ENCODE measurements around the gene ISCU. TPM values are rescaled to one million over a fixed set of nuclear protein-coding genes. Genes with fewer than 3 reads are reported as not detected.

ISCU gene
- total RNA-seq, 1 experiment from 2014 or later = 86.7 TPM

DNA sequence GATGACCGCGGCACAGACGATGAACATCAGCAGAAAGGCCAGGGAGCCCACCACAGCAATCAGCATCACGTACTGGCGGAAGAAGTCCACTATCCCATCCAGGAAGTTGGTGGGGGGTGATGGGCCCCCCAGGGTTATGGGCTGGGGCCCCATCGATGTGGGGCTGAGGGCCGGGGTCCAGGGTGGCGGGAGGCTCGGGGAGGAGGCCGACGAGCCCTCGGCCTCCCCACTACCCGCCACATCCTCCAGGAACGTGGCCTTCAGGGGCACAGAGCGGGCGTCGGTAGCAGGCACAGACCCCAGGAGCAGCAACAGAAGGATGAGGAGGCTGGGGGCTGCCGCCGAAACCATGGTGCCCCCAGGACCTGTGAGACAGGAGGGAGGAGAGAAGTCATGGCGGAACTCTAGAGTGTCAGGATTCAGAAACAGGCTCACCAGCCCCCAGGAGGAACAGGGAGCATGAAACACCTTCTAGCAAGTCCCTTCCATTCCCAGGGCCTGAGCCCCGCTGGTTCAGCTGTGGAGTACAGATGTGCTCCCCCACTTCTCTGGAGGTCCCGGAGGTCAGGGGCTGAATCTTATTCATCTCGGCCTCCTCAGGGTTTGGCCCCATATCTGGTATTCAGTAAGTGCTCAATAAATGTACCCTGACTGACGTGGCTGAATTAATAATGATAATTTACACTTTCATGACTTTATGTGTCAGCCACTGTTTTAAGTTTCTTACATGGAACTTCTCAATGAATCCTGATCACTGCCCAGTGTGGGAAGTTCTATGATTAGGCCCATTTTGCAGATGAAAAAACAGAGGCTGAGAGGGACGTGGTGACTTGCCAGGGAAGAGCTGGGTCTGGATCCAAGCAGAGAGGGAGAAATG lies 29.9 kb downstream of the ISCU start:
- H3K36me3 ChIP-seq = peaks cover 74% of the 10 kb centered on the region
- peak; percentile 73 to 94 for DNase-seq (ENCODE audit: low read depth in 1 of 2, low spot score in 2 of 2)
- no peaks in the 10 kb centered on the region for H3K27me3 ChIP-seq (replicated peaks)
- H3K27ac ChIP-seq = no peak overlapping the region
- peaks cover 28% of the 10 kb centered on the region for H3K4me1 ChIP-seq (replicated peaks)
- 0 out of 2 replicates have a peak, but pooled peaks cover 2% of the 10 kb centered on the region for H3K9me3 ChIP-seq (replicated peaks)
- H3K4me3 ChIP-seq = no peak overlapping the region

GRCh38 chr12:108594323-108594903 lies 32.0 kb downstream of the ISCU start:
- Histone ChIP-seq H3K27me3 (replicated peaks) (no peaks in the 10 kb centered on the region), H3K27ac (no peak overlapping the region), H3K9me3 (replicated peaks) (0 out of 2 replicates have a peak, but pooled peaks cover 2% of the 10 kb centered on the region), H3K4me1 (replicated peaks) (peaks cover 46% of the 10 kb centered on the region), H3K4me3 (no peak overlapping the region), H3K36me3 (peaks cover 79% of the 10 kb centered on the region)
- DNase-seq (ENCODE audit: low read depth in 1 of 2, low spot score in 2 of 2) = peak; percentile 62 to 90

DNA sequence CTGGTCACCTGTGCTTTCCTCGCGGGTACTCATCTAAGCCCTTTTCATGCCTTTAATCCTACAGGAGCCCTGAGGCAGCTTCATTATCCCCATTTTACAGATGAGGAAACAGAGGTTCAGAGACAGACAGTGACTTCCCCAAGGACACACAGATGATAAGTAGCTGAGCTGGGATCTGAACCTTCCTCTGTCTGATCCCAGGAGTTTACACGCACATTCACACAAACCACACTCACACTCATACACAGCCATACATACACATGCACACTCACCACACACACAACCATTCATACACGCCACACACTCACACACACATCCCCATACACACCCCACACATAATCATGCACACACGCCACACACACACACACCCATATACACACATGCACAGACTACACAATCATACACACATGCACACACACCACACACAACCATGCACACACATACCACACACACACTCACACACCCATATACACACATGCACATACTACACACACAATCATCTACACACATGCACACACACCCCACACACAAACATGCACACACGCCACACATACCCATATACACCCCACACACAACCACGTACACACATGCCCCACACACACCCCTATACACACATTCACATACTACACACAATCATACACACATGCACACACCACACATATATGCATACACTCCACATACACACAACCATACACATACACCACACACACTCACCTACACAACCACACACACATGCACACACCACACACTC lies 32.7 kb downstream of the ISCU start:
- DNase-seq (ENCODE audit: low read depth in 1 of 2, low spot score in 2 of 2) = peak; percentile 79 to 84
- Histone ChIP-seq H3K4me1 (replicated peaks) (peaks cover 42% of the 10 kb centered on the region), H3K27me3 (replicated peaks) (no peaks in the 10 kb centered on the region), H3K27ac (no peak overlapping the region), H3K9me3 (replicated peaks) (0 out of 2 replicates have a peak, but pooled peaks cover 2% of the 10 kb centered on the region), H3K4me3 (no peak overlapping the region), H3K36me3 (peaks cover 74% of the 10 kb centered on the region)

GRCh38 chr12:108595711-108596647 lies 33.6 kb downstream of the ISCU start:
- H3K4me3 ChIP-seq = peak overlapping the region; percentile 42
- H3K36me3 ChIP-seq = peaks cover 66% of the 10 kb centered on the region
- peaks cover 47% of the 10 kb centered on the region for H3K4me1 ChIP-seq (replicated peaks)
- H3K27me3 ChIP-seq (replicated peaks) = no peaks in the 10 kb centered on the region
- 0 out of 2 replicates have a peak, but pooled peaks cover 2% of the 10 kb centered on the region for H3K9me3 ChIP-seq (replicated peaks)
- no peak overlapping the region for H3K27ac ChIP-seq
- DNase-seq (ENCODE audit: low read depth in 1 of 2, low spot score in 2 of 2) = peak in 1 of 2 experiments; percentile 94

GRCh38 chr12:108596854-108597558 lies 34.6 kb downstream of the ISCU start:
- H3K27ac ChIP-seq = 0 out of 2 replicates have a peak overlapping the region, but pooled peaks have one; percentile 8

GRCh38 chr12:108597559-108598471 lies 35.4 kb downstream of the ISCU start, which contains the start of gene TMEM119:
TSS of gene TMEM119 (minus strand) at chr12:108598084. CDS start at chr12:108592383, 5,701 bp downstream.
- DNase-seq (ENCODE audit: low read depth in 1 of 2, low spot score in 2 of 2) = peak; percentile 99 to 100
- Histone ChIP-seq H3K27me3 (replicated peaks) (no peaks in the 10 kb centered on the region), H3K9me3 (replicated peaks) (0 out of 2 replicates have a peak, but pooled peaks cover 2% of the 10 kb centered on the region), H3K4me1 (replicated peaks) (peaks cover 58% of the 10 kb centered on the region), H3K27ac (peak within 1 kb of the TSS; percentile 31), H3K36me3 (peaks cover 48% of the 10 kb centered on the region), H3K4me3 (peak within 1 kb of the TSS; percentile 42)

More at GRCh38 chr12:108596854-108597558, 34.6 kb downstream of the ISCU start:
- peaks cover 55% of the 10 kb centered on the region for H3K4me1 ChIP-seq (replicated peaks)
- peak in 1 of 2 experiments; percentile 97 for DNase-seq (ENCODE audit: low read depth in 1 of 2, low spot score in 2 of 2)
- H3K4me3 ChIP-seq = peak overlapping the region; percentile 42
- H3K9me3 ChIP-seq (replicated peaks) = 0 out of 2 replicates have a peak, but pooled peaks cover 2% of the 10 kb centered on the region
- no peaks in the 10 kb centered on the region for H3K27me3 ChIP-seq (replicated peaks)
- peaks cover 56% of the 10 kb centered on the region for H3K36me3 ChIP-seq

GRCh38 chr12:108598553-108599250 lies 36.3 kb downstream of the ISCU start:
- peaks cover 58% of the 10 kb centered on the region for H3K4me1 ChIP-seq (replicated peaks)
- H3K9me3 ChIP-seq (replicated peaks) = 0 out of 2 replicates have a peak, but pooled peaks cover 2% of the 10 kb centered on the region
- DNase-seq (ENCODE audit: low read depth in 1 of 2, low spot score in 2 of 2) = peak; percentile 77 to 93
- peaks cover 39% of the 10 kb centered on the region for H3K36me3 ChIP-seq
- H3K27ac ChIP-seq = peak overlapping the region; percentile 31
- no peaks in the 10 kb centered on the region for H3K27me3 ChIP-seq (replicated peaks)
- H3K4me3 ChIP-seq = no peak overlapping the region; the same call in 1 of the 2 replicates

- peaks cover 58% of the 10 kb centered on the region for H3K4me1 ChIP-seq (replicated peaks)
- peak in 1 of 2 experiments; percentile 95 for DNase-seq (ENCODE audit: low read depth in 1 of 2, low spot score in 2 of 2)
- H3K27ac ChIP-seq = no peak overlapping the region
- no peaks in the 10 kb centered on the region for H3K27me3 ChIP-seq (replicated peaks)
- no peak overlapping the region for H3K4me3 ChIP-seq
- H3K36me3 ChIP-seq = peaks cover 32% of the 10 kb centered on the region
- H3K9me3 ChIP-seq (replicated peaks) = 0 out of 2 replicates have a peak, but pooled peaks cover 2% of the 10 kb centered on the region
These were observed 37.1 kb downstream of the ISCU start for GRCh38 chr12:108599541-108599940.

DNA sequence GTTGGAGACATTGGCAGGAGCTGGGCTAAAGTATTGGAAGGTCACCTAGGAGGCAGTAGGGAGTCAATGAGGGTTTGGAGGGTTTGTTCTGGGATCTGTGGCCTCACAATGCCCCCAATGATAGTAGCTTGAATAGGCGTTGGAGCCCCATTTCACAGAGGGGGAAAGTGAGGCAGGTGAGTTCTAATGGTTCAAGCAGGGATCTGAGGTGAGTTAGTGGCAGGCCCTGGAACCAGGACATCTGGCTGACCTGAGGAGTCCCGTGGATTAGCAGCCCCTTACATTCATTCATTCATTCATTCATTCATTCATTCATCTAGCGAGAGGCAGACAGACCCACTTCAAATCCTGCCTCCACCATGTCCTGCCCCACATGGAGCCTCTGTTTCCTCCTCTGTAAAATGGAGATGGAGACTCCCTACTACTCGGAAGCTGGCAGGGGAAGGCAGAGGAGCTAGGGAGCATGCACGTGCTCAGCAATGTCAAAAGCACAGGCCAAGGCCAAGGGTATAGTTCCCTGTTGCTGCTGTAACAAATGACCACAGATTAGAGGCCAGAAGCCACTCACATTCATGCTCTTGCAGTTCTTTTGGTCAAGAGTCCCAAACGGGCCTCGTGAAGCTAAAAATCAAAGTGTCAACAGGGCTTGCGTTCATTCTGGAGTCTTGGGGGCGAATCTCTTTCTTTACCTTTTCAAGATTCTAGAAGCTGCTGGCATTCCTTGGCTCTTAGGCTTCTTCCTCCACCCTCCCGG lies 37.7 kb downstream of the ISCU start:
- H3K27me3 ChIP-seq (replicated peaks) = no peaks in the 10 kb centered on the region
- H3K9me3 ChIP-seq (replicated peaks) = 0 out of 2 replicates have a peak, but pooled peaks cover 2% of the 10 kb centered on the region
- peaks cover 26% of the 10 kb centered on the region for H3K36me3 ChIP-seq
- no peak overlapping the region for H3K27ac ChIP-seq
- peaks cover 56% of the 10 kb centered on the region for H3K4me1 ChIP-seq (replicated peaks)
- DNase-seq (ENCODE audit: low read depth in 1 of 2, low spot score in 2 of 2) = peak; percentile 81 to 91
- no peak overlapping the region for H3K4me3 ChIP-seq

GRCh38 chr12:108600702-108601007 lies 38.3 kb downstream of the ISCU start:
- Histone ChIP-seq H3K4me3 (no peak overlapping the region), H3K4me1 (replicated peaks) (peaks cover 50% of the 10 kb centered on the region), H3K27ac (no peak overlapping the region), H3K36me3 (peaks cover 24% of the 10 kb centered on the region), H3K9me3 (replicated peaks) (0 out of 2 replicates have a peak, but pooled peaks cover 2% of the 10 kb centered on the region), H3K27me3 (replicated peaks) (no peaks in the 10 kb centered on the region)
- peak in 1 of 2 experiments; percentile 89 for DNase-seq (ENCODE audit: low read depth in 1 of 2, low spot score in 2 of 2)

All from SJSA1 (cell line).